NCI-H2029 treated with DMSO at 0.1 percent for 48 hours (cell line): ENCODE measurements around the gene DCLK2.

Experiments
- DNase-seq: peaks from one replicate; lab custom pipeline; 2025; lab: John Stamatoyannopoulos, UW

Gene DCLK2

GRCh38 chr4:150264595-150265161, 186.4 kb downstream of the DCLK2 start:
- DNase-seq, result no peak

GRCh38 chr4:150265806-150266205, 187.6 kb downstream of the DCLK2 start:
- no peak for DNase-seq

- no peak for DNase-seq
These were observed 190.2 kb downstream of the DCLK2 start for GRCh38 chr4:150268444-150268843.

- DNase-seq, result no peak
These were observed 200.0 kb downstream of the DCLK2 start for GRCh38 chr4:150278206-150278605.

- no peak for DNase-seq
These were observed 202.0 kb downstream of the DCLK2 start for GRCh38 chr4:150280081-150280895.

- DNase-seq, result no peak
These were observed 202.7 kb downstream of the DCLK2 start for GRCh38 chr4:150280975-150281374.

DNA sequence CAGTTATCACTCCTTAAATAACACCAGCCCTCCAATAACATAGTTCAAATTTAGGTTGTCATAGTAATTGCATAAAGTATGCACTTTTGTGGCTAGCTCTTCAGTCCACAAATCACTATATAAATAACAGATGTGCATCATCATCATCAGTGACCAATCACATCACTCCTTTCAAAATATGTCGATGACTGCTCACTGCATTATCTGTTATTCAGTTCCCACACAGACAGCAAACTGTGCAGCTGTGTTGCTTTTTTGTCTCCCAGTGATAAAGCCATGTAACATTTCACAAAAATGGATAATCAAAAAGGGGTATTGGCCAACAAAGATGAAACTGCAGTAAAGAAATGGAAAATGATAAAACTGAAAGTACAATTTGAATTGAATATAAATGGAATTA, 205.4 kb downstream of the DCLK2 start:
- no peak for DNase-seq

GRCh38 chr4:150286656-150287055, 208.4 kb downstream of the DCLK2 start:
- DNase-seq, result no peak

DNA sequence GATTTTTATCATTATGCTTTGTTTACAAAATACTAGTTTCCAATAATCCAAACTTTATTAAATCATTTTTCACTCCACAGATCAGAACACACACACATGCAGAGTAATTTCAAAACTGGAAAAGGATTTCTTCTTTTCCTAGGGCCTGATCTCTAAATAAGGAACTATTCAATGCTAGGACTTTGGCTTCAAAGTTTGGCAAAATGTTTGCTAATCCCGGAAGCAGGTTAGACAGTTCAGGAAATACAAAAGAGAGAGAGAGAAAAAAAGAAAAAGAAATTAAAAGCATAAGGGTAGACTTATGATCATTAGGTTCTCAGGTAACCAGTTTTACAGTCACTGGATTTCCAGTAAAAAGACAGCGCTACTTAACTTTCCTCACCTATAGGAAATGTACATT, 211.0 kb downstream of the DCLK2 start:
- no peak for DNase-seq

DNA sequence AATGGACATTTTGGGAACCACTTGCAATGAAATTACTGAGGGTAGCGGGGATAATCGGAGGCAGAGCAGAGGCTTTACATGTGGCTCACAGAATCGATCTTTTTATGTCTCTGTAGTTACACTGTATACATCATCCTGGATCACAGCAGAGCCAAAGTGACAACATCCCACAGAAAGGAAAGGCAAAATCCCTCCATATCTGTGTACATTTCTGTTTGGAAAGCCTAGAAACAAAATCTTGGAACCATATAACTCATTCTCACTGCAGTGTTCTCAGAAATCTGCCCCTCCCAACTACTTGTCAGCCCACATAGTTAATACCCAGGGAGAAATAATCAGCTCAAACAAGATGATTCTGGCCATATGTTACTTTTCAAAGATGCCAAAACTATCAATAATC, 211.6 kb downstream of the DCLK2 start:
- DNase-seq, result no peak

DNA sequence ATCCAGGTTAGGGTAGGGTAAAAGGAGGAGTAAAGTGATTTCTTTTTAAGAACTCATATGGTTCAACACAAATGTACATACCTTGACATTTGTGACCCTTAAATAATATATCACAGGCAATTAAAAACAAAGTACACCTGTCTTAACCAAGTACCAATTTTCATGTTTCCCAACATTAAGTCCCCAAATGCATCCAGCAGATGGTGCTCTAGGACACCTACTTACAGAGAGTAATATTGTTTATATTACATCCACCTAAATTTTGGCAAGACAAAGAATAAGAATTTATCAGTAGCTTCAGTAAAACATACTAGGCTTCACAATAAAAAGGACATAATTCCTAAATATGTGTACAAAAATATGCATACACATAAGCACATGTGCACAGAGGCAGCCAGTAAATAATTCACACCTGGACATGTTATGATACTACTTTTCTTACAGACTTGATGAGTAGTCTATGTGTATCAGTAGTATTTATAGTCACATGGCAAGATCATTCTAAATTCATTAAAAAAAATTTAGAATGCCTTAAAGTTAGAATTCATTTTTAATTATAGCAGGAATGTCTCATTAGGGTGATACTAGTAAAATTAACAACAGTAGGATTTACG, 219.7 kb downstream of the DCLK2 start:
- DNase-seq, result no peak

DNA sequence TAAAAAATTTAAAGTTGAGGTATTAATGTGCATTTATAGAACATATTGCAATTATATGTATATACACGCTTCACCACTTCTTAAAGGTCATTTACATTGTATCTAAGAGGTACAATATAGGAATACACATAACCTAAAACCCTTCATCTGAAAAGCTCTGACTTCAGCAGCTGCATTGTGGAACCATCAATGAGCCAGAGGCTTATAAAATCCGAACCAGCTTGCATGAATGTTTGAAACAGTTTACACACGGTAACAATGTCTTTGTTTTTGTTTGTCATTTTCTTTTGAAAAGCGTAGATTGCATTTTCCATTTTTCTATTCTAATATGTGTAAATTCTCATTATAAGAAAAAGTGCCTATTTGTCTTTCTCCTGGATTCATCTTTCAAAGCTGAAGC, 221.6 kb downstream of the DCLK2 start:
- DNase-seq, result no peak

GRCh38 chr4:150302553-150302952, 224.3 kb downstream of the DCLK2 start:
- DNase-seq, result no peak

- DNase-seq, result no peak
These were observed 227.8 kb downstream of the DCLK2 start for GRCh38 chr4:150305995-150306394.

DNA sequence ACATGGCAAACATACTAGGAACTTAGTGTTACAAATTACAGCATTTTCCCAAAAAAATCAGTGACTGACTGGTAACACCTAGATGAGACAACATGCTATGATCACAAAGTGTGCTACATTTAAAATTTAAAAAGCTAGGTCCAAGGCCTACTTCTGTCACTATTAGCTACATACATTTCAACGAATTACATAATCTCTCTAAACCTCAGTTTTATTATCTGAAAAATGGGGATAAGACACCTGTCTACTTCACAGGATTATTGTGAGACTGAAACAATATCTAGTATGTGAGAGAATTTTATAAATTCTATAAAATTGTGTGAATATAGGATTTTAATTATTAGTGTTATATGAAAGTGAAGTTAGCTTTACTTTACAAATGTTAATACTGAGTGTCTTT, 228.5 kb downstream of the DCLK2 start:
- no peak for DNase-seq
